A549 (cell line): ENCODE data around the gene KANSL1.

ENCODE experiments used
- KDM5A ChIP-seq: fragments of 200-600 bp; sonication (generic); IDR thresholded peaks from 2 replicates; pipeline ENCODE4 v1.6.1; 2016; ENCODE audit warnings: antibody characterized with exemption, mild to moderate bottlenecking
- RNF2 ChIP-seq: fragments of 200-600 bp; sonication (generic); IDR thresholded peaks from 2 replicates; pipeline ENCODE4 v1.6.1; 2016; ENCODE audit warnings: low read depth, mild to moderate bottlenecking, antibody characterized with exemption, moderate library complexity, borderline replicate concordance
- SMC3 ChIP-seq: fragments of >200 bp; sonication (Bioruptor Twin); formaldehyde crosslinking; IDR thresholded peaks from 3 replicates; pipeline ENCODE4 v1.6.1; 2018; ENCODE audit warnings: inconsistent platforms
- TF ChIP-seq, protein P1 (sequence below): fragments of >200 bp; sonication (Bioruptor Twin); formaldehyde crosslinking; IDR thresholded peaks from 3 replicates; pipeline ENCODE4 v1.5.1; 2016
- TF ChIP-seq, protein P2 (sequence below): fragments of 450-650 bp; IDR thresholded peaks from 2 replicates; pipeline ENCODE4 v1.6.1; 2014; ENCODE audit warnings: antibody characterized with exemption

DNA sequence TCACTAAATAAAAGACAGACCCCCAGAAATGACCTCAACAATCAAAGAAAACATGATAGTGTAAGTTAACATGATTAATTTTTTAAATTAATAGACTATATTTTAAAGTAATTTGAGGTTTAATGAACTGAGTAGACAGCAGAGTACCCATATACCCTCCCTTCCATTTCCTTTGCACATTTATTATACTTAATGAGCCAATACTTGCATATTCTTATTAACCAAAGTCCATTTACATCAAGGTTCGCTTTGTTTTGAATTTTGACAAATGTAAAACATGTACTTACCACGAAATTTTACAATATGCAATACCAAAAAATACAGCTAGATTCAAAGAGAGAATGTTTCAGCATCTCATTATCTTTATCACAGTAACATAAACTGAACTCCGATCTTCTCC lies 72.7 kb downstream of the KANSL1 start:
- TF ChIP-seq, protein P1, sequence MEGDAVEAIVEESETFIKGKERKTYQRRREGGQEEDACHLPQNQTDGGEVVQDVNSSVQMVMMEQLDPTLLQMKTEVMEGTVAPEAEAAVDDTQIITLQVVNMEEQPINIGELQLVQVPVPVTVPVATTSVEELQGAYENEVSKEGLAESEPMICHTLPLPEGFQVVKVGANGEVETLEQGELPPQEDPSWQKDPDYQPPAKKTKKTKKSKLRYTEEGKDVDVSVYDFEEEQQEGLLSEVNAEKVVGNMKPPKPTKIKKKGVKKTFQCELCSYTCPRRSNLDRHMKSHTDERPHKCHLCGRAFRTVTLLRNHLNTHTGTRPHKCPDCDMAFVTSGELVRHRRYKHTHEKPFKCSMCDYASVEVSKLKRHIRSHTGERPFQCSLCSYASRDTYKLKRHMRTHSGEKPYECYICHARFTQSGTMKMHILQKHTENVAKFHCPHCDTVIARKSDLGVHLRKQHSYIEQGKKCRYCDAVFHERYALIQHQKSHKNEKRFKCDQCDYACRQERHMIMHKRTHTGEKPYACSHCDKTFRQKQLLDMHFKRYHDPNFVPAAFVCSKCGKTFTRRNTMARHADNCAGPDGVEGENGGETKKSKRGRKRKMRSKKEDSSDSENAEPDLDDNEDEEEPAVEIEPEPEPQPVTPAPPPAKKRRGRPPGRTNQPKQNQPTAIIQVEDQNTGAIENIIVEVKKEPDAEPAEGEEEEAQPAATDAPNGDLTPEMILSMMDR = no peak
- TF ChIP-seq SMC3 (no peak), KDM5A (no peak), RNF2 (no peak)
- TF ChIP-seq, protein P2, sequence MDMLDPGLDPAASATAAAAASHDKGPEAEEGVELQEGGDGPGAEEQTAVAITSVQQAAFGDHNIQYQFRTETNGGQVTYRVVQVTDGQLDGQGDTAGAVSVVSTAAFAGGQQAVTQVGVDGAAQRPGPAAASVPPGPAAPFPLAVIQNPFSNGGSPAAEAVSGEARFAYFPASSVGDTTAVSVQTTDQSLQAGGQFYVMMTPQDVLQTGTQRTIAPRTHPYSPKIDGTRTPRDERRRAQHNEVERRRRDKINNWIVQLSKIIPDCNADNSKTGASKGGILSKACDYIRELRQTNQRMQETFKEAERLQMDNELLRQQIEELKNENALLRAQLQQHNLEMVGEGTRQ = no peak
